Measurements from ENCODE around the gene PYM1. TPM values are rescaled to one million over a fixed set of nuclear protein-coding genes. Genes with fewer than 3 reads are reported as not detected.
A peak's percentile ranks its signal among the peaks of the same experiment; 100 is the strongest.

Gene PYM1
- total and polyA plus RNA-seq, 2 of the 13 experiments (the other 11 are each of a cell fraction or from before 2014, with no cell fraction given), result 44.0 to 51.8 TPM

DNA sequence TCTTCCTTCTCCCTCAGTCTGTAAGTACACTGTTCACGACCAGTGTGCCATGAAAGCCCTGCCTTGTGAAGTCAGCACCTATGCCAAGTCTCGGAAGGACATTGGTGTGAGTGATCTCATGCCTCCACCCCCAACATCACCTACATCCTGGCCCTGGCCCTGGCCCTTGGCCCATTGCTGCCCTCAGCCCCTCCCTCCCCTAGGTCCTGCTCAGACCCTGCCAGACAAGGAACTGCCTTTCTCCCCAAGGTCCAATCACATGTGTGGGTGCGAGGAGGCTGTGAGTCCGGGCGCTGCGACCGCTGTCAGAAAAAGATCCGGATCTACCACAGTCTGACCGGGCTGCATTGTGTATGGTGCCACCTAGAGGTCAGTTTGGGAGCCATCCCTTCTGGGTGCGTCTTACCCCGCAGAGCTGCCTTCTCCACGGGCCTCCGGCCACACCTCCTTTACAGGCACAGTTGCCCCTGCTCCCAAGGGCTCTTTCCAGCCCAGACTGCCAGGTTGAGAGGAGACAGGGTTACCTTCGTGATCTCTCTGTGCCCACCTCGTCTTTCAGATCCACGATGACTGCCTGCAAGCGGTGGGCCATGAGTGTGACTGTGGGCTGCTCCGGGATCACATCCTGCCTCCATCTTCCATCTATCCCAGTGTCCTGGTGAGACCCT, 12.5 kb upstream of the PYM1 start (continued):
- TF ChIP-seq HNRNPH1 (optimal IDR thresholded peaks at IDR 0.05; ENCODE audit: low read depth, low read length), result no peak
- TF ChIP-seq TOPORS (CRISPR knock-in tag; IDR thresholded peaks at IDR 0.05), result no peak
- no peak for TF ChIP-seq XBP1 (CRISPR knock-in tag; IDR thresholded peaks at IDR 0.05)
- TF ChIP-seq, protein P1, sequence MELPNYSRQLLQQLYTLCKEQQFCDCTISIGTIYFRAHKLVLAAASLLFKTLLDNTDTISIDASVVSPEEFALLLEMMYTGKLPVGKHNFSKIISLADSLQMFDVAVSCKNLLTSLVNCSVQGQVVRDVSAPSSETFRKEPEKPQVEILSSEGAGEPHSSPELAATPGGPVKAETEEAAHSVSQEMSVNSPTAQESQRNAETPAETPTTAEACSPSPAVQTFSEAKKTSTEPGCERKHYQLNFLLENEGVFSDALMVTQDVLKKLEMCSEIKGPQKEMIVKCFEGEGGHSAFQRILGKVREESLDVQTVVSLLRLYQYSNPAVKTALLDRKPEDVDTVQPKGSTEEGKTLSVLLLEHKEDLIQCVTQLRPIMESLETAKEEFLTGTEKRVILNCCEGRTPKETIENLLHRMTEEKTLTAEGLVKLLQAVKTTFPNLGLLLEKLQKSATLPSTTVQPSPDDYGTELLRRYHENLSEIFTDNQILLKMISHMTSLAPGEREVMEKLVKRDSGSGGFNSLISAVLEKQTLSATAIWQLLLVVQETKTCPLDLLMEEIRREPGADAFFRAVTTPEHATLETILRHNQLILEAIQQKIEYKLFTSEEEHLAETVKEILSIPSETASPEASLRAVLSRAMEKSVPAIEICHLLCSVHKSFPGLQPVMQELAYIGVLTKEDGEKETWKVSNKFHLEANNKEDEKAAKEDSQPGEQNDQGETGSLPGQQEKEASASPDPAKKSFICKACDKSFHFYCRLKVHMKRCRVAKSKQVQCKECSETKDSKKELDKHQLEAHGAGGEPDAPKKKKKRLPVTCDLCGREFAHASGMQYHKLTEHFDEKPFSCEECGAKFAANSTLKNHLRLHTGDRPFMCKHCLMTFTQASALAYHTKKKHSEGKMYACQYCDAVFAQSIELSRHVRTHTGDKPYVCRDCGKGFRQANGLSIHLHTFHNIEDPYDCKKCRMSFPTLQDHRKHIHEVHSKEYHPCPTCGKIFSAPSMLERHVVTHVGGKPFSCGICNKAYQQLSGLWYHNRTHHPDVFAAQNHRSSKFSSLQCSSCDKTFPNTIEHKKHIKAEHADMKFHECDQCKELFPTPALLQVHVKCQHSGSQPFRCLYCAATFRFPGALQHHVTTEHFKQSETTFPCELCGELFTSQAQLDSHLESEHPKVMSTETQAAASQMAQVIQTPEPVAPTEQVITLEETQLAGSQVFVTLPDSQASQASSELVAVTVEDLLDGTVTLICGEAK (IDR thresholded peaks at IDR 0.05), result no peak
- TF ChIP-seq, protein P1 (CRISPR knock-in tag; IDR thresholded peaks at IDR 0.05), result no peak
- peak; percentile 54; the same call in 1 of the 2 replicates for TF ChIP-seq THAP11 (CRISPR knock-in tag; IDR thresholded peaks at IDR 0.05)
- TF ChIP-seq ELF1 (CRISPR knock-in tag; IDR thresholded peaks at IDR 0.05), result no peak
- peak; percentile 49 for TF ChIP-seq GABPB1 (CRISPR knock-in tag; IDR thresholded peaks at IDR 0.05)
- peak; percentile 35; the same call in 1 of the 2 replicates for TF ChIP-seq SP5 (CRISPR knock-in tag; IDR thresholded peaks at IDR 0.05; ENCODE audit: borderline replicate concordance, low read depth)
- TF ChIP-seq, protein P2, sequence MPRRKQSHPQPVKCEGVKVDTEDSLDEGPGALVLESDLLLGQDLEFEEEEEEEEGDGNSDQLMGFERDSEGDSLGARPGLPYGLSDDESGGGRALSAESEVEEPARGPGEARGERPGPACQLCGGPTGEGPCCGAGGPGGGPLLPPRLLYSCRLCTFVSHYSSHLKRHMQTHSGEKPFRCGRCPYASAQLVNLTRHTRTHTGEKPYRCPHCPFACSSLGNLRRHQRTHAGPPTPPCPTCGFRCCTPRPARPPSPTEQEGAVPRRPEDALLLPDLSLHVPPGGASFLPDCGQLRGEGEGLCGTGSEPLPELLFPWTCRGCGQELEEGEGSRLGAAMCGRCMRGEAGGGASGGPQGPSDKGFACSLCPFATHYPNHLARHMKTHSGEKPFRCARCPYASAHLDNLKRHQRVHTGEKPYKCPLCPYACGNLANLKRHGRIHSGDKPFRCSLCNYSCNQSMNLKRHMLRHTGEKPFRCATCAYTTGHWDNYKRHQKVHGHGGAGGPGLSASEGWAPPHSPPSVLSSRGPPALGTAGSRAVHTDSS (CRISPR knock-in tag; conservative IDR thresholded peaks at IDR 0.05), result no peak
- TF ChIP-seq, protein P3, sequence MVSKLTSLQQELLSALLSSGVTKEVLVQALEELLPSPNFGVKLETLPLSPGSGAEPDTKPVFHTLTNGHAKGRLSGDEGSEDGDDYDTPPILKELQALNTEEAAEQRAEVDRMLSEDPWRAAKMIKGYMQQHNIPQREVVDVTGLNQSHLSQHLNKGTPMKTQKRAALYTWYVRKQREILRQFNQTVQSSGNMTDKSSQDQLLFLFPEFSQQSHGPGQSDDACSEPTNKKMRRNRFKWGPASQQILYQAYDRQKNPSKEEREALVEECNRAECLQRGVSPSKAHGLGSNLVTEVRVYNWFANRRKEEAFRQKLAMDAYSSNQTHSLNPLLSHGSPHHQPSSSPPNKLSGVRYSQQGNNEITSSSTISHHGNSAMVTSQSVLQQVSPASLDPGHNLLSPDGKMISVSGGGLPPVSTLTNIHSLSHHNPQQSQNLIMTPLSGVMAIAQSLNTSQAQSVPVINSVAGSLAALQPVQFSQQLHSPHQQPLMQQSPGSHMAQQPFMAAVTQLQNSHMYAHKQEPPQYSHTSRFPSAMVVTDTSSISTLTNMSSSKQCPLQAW (CRISPR knock-in tag; IDR thresholded peaks at IDR 0.05), result peak; percentile 47; the same call in 1 of the 2 replicates
- TF ChIP-seq ZSCAN30 (CRISPR knock-in tag; IDR thresholded peaks at IDR 0.05), result no peak
- 0 out of 2 replicates have a peak, but pooled peaks have one; percentile 56 for TF ChIP-seq ZNF772 (CRISPR knock-in tag; IDR thresholded peaks at IDR 0.05)
- TF ChIP-seq KLF11 (CRISPR knock-in tag; IDR thresholded peaks at IDR 0.05), result no peak
- no peak for TF ChIP-seq NFIC (IDR thresholded peaks at IDR 0.05; ENCODE audit: low read length)
- TF ChIP-seq SP2 (CRISPR knock-in tag; IDR thresholded peaks at IDR 0.05), result no peak
- TF ChIP-seq, protein P4, sequence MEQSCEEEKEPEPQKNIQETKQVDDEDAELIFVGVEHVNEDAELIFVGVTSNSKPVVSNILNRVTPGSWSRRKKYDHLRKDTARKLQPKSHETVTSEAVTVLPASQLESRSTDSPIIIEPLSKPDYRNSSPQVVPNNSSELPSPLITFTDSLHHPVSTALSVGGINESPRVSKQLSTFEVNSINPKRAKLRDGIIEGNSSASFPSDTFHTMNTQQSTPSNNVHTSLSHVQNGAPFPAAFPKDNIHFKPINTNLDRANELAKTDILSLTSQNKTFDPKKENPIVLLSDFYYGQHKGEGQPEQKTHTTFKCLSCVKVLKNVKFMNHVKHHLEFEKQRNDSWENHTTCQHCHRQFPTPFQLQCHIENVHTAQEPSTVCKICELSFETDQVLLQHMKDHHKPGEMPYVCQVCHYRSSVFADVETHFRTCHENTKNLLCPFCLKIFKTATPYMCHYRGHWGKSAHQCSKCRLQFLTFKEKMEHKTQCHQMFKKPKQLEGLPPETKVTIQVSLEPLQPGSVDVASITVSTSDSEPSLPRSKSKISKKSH (CRISPR knock-in tag; IDR thresholded peaks at IDR 0.05; ENCODE audit: borderline replicate concordance), result no peak

Measured in HepG2 (cell line).